Left ventricle myocardium superior (tissue), 1 donor: ENCODE data around the gene NCOA3. TPM values are rescaled to one million over a fixed set of nuclear protein-coding genes. Genes with fewer than 3 reads are reported as not detected.
"Not testable (repeated sequence)": the region's sequence is repeated elsewhere in the genome, so short reads cannot be mapped to it uniquely, and the experiment has no call there.

Experiments used
- ATAC-seq: fragments of 200-7000 bp; cut with Tn5 transposase; one replicate; pipeline ENCODE4 v1.9.1; 2020; ENCODE audit warnings: mild to moderate bottlenecking, moderate library complexity
- DNase-seq: peaks from one replicate; pipeline ENCODE4 v3.0.0-alpha.2; 2020
- intact Hi-C: fragments of 100-400 bp; cut with micrococcal nuclease; formaldehyde crosslinking; loops from one replicate; pipeline ENCODE4 v1.11.0; 2022
- total RNA-seq: library from RNA; stranded (reverse); fragmentation: NEBNext Ultra II Directional; extraction: Animal tissue kit (Norgen Biotek cat#: 25700); gene quantifications from one replicate; pipeline ENCODE4 v1.2.1, GENCODE V29; 2021
- donor health status: DM: no; HTN: yes; CAD: no; lungs with severe emphysema.

The NCOA3 gene
- total RNA-seq, 1 donor from 2014 or later = 23.3 TPM

DNA sequence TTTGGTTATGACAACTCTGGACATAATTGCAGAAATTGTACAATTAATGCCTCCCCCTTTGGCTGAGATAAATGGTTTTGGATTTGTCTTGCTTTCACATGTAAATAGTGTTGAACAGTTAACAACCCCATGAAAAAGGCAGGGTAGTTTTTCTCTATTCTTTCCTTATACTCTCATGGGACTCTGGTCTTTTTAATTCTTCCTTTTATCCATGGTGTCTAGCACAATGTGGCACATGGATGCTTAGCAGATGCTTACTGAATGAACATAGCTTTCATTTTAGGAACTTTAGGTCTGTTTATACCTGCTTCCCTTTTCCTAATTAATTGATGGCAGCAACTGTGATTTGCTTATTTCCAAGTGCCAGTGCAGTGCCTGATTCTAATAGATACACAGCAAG lies 75.6 kb downstream of the NCOA3 start:
- intact Hi-C loops = loop anchor here (10.0 kb wide), 1 partner anchor 73 kb away; the partner anchor contains the start of gene NCOA3
- ATAC-seq (no peak), DNase-seq (no peak)

DNA sequence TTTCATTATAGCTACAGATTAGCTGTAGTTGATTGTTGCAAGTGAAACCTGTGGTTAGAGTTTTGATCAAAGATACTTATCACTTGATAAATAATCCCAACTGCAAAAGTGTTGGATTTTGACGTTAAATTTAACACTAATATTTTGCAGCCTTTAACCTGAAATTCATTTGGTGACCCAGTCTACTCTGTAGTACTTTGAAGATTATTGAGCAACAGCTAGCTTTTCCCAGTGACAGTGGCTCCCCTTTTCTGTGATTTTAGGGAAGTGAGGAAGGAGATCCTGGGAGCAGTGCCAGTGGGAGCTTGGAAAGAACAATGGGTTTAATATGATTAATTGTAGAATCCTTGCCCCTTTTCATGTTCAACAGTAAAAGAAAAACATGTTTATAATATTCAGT lies 76.9 kb downstream of the NCOA3 start:
- no peak for DNase-seq
- no peak for ATAC-seq
- intact Hi-C loops = loop anchor here (10.0 kb wide), 1 partner anchor 74 kb away; the partner anchor contains the start of gene NCOA3

DNA sequence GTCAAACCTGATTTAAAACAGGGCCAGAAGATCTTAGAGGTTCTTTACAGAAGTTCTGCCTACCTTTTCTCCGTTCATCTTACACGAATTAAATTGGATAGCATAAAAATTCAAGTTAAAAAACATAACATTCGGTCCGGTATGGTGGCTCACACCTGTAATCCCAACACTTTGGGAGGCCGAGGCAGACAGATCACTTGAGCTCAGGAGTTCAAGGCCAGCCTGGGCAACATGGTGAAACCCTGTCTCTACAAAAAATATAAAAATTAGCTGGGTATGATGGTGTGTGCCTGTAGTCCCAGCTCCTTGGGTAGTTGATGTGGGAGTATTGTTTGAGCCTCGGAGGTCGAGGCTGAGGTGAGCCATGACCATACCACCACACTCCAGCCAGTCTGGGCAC lies 79.0 kb downstream of the NCOA3 start:
- DNase-seq, ATAC-seq, intact Hi-C loops: not testable (repeated sequence)

DNA sequence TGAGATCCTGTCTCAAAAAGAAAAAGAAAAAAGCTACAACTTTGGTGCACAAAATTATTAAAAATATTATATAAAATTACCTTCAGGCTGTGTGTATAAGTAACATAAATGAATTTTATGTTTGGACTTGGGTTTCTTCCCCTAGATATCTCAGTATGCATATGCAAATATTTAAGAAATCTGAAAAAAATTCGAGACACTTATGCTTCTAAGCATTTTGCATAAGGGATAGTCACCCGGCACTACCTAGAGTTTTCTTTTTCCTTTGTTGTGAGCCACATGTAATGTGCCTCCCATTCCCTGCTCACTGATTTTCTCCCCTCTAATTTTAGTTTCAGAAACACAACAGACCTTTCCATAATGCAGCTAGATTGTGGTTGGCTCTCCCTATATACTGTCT lies 79.4 kb downstream of the NCOA3 start:
- DNase-seq (no peak), ATAC-seq (no peak)
- intact Hi-C loops = no loop called here

DNA sequence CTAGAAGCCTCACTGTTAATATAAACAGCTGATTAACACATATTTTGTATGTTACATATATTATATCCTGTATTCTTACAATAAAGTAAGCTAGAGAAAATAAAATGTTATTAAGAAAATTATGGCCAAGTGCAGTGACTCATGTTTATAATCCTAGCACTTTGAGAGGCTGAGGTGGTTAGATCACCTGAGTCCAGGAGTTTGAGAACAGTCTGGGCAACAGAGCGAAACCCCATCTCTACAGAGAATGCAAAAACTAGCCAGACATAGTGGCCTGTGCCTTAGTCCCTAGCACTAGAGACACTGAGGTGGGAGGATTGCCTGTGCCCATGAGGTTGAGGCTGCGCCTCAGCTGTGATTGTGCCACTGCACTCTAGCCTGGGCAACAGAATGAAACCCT lies 81.9 kb downstream of the NCOA3 start:
- intact Hi-C loops = no loop called here
- DNase-seq (no peak), ATAC-seq (no peak)

DNA sequence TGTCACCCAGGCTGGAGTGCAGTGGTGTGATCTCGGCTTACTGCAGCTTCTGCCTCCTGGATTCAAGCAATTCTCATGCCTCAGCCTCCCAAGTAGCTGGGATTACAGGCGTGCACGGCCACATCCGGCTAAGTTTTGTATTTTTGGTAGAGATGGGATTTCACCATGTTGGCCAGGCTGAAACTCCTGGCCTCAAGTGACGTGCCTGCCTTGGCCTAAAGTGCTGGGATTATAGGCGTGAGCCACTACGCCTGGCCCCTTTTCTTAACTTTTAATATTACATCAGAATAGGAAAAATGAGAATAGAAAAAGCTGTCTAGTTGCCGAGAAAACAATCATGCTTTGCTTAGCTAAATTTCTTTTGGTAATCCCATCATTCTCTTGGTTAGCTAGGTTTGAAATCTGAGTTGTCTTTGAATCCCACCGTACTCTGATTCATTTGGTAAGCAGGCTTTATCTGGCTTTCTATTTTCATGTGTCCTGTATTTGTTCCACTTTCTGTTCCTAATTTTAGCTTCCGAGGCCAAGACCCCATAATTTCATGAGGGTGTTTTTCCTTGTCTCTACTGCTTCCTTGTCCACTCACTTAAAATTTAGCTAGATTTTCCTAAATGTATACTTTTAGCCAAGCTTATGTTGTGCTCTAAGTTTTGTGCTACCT lies 83.5 kb downstream of the NCOA3 start:
- DNase-seq (no peak), ATAC-seq (peak; percentile 50)
- intact Hi-C loops = no loop called here

DNA sequence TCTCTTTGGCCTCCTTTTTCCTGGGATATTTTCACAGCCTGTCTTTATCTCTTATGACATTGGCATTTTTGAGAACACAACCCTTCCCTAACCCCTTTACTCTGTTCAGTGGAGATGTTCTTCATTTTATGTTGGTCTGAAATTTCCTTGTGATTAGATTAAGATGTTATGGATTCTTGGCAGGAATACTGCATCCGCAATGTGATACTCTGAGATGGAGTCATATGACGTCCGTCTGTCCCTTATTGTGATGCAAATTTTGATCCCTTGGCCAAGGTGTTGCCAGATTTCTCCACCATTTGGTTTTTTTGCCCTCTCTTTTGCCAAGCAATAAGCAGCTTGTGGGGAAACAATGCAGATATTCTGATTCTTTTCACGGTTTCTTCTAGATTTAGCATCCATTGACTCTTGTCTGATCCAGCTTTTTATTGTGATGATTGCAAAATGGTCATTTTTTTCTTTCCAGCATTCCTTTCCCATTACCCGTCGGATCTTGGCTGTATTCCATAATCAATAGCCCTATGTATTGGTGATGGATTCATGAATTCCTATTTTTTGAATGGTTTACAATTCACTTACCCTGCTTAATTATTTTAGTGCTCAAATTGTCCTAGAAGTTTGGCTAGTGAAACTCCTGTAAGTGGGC lies 85.1 kb downstream of the NCOA3 start:
- DNase-seq (no peak), ATAC-seq (no peak)
- intact Hi-C loops = no loop called here

DNA sequence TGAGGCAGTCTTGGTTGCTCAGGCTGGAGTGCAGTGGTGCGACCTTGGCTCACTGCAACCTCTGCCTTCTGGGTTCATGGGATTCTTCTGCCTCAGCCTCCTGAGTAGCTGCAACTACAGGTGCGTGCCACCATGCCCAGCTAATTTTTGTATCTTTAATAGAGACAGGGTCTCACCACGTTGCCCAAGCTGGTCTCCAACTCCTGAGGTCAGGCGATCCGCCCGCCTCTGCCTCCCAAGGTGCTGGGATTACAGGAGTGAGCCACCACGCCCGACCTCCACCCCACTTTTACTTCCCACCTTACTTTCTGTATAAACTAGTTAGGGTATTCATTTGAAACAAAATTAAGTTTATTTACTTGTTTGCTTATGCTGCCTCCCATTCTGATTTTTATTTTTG lies 86.5 kb downstream of the NCOA3 start:
- ATAC-seq (no peak), DNase-seq (no peak)
- intact Hi-C loops = no loop called here

DNA sequence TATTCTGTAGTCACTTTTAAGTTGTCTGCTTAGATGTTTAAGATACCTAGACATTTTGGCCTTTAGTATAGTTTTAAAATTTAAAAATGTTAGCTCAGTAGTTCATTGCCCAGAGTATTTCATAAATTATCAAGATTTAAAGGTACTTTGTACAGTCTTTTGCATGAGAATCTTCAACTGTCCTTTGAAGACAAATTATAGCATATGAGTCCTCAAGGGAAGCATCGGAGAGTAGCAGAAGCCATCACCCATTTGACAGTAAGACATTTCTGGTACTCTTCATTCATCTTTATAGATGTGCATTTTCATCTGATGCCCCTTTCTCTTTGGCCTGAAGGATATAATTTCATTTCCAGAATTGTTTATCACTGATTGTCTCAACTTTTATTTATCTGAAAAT lies 89.5 kb downstream of the NCOA3 start:
- intact Hi-C loops = no loop called here
- no peak for ATAC-seq

DNA sequence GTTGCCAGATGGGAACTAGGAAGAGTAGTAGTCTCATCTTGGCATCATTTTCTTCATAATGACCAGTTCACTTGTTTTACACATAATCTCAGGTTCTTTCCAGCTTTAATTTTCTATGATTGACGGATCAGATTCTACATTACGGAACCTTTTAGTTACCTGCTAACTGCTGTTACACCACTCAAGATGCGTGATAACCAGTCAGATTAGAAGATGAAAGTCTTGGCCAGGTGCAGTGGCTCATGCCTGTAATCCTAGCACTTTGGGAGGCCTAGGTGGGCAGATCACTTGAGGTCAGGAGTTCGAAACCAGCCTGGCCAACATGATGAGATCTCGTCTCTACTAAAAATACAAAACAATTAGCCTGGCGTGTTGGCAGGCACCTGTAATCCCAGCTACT lies 92.5 kb downstream of the NCOA3 start:
- DNase-seq = no peak
- ATAC-seq = no peak
- intact Hi-C loops = no loop called here

More for the DNA sequence above, 89.5 kb downstream of the NCOA3 start:
- no peak for DNase-seq

DNA sequence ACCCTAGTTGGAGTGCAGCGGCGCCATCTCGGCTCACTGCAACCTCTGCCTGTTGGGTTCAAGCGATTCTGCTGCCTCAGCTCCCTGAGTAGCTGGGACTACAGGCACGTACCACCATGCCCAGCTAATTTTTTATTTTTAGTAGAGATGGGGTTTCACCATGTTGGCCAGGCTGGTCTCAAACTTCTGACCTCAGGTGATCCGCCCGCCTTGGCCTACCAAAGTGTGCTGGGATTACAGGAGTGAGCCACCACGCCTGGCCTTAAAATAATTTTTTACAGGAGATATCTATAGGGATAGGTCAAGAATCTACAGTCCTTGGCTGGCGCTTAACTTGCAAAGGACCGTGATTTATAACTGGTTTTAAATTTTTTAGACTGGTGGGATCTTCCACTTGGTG lies 93.5 kb downstream of the NCOA3 start:
- ATAC-seq, intact Hi-C loops: not testable (repeated sequence)

DNA sequence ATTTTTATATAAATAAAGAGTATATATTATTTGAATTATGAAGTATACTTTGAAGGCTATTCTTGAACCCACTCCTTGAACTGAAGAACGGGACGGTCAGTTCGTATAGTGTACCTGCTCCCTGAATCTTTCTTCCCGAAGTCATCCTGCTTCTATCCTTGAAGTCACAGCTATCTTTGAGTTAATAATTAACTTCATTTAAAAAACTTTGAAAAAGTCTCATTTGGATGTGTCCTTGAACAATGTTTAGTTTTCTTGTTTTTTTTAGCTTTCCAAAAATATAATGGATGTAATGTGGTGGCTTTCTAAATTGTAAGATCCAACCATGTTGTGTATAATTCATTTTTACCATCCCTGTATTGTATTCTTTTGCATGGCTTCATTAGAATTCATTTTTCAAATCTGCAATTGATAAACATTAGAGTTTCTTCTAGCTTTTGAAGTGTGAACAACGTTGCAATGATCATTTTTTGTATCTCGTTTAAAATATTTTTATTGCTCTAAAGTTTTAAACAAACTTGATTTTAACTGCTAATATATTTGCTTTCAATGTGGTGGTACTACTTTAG lies 94.4 kb downstream of the NCOA3 start:
- ATAC-seq (no peak), DNase-seq (no peak)
- intact Hi-C loops = no loop called here

More for the DNA sequence above, 93.5 kb downstream of the NCOA3 start:
- DNase-seq = not testable (repeated sequence)

DNA sequence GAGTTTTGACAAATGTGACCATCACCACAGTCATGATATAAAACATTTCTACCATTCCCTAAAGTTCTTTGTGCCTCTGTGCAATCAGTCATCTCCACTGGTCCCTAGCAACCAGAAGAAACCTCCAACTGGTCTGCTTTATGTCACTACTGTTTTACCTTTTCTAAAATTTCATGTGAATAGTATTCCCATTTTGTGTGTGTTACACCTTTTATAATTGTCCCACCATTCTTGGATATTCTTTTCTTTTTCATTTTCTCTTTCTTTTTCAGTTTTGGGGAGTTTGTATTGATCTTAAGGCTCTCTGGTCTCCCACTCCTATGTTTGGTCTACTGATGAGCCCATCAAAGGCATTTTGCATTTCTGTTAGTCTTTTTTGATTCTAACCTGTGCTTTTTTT lies 95.4 kb downstream of the NCOA3 start:
- DNase-seq (no peak), ATAC-seq (no peak)
- intact Hi-C loops = no loop called here

DNA sequence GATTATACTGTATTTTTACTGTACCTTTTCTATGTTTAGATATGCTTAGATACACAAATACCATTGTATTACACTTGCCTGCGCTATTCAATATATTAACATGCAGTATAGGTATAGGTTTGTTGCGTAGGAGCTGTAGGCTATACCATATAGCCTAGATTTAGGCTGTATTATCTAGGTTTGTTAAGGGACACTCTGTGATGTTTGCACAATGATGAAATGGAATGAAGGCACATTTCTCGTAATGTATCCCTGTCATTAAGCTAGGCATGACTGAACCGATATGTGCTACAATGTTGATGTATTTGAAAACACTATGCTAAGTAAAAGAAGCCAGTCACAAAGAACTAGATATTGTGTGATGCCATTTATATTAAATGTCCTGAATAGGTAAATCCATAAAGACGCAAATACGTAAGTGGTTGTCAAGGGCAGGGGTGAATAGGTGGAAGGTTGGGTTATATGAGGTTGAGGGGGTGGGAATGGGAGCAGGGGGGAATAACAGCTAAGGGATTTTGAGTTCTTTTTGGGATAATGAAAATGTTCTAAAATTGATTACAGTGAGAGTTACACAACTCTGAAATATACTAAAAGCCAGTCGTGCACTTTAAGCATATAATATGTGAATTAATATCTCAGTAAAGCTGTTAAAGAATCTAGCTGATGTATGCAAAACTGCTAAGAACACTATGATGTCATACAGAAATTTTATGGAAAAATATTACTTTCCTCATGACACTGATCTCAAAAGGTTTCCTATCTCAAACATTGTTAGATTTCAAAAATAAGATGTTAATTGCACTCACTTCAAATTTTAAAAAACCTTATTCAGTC lies 97.4 kb downstream of the NCOA3 start:
- DNase-seq (no peak), ATAC-seq (no peak)
- intact Hi-C loops = no loop called here

DNA sequence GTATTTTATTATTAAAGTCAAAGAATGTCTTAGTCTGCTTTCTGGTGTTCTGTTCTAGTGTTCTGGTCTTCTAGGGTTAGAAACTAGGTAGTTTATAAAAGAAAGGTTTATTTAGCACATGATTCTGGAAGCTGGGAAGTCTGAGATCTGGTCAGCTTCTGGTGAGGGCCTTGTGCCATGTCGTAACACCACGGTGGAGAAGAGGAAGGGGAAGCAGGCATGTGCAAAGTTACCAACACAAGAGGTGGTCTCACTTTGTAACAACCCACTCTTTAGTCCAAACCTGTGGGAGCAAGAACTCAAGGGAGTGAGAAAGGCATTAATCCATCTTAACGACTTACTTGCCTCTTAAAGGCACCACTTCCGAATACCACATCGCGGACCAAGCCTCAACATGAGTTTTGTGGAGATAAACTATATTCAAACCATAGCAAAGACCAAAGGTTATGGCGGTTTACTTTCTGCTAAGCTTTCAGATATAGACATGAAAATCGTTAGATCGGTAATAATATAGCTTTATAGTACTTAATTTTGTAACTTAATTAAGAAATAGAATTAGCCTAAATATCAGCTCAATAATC lies 99.4 kb downstream of the NCOA3 start:
- DNase-seq (no peak), ATAC-seq (no peak)
- intact Hi-C loops = no loop called here

DNA sequence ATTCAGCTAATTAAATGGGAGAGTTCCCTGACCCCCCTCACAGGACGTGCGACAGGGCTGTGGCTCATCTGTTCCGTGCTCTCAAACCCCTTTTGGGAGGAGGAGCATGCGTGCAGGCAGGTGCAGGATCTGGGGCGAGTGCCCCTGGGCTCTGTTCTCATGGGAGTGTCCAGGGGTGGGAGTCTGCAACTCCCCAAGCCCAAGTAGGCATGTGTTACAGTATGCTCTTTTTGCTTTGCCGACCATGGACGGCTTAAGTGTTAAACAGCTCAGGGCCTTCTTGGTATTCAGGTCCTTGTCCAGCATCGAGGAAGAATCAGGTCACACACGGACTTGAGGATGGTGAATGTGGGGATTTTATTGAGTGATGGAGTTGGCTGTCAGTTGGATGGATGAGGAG lies 101.6 kb downstream of the NCOA3 start:
- ATAC-seq = no peak
- no peak for DNase-seq
- intact Hi-C loops = no loop called here

DNA sequence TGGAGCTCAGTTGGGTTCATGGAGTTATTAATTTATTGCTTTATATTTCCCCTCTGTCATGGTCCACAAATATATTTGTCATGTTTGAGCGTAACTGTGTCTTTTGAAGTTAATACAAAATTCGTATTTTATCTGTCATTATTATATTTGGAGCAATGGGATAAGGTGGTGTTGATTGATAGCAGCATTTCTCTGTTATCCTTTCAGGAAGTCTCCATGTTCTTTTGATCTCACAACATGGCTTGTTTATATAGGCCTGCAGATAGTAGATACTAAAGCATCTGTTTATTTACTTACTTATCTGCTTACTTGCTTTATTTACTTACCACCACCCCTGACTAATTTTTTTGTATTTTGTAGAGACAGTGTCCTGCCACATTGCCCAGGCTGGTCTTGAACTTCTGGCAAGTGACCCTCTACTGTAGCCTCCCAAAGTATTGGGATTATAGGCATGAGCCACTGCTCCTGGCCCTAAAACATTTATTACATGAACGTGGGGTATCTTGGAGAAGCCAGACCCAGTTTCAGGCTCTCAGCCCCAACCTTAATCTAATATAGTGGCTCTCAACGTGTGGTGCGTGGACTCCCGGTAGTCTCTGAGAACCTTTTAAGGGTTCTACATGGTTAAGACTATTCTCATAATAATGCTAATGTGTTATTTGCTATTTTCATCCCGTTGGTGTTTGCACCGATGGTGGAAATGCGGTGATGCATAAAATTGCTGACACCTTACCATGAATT lies 104.2 kb downstream of the NCOA3 start:
- ATAC-seq (no peak), DNase-seq (no peak)
- intact Hi-C loops = no loop called here

DNA sequence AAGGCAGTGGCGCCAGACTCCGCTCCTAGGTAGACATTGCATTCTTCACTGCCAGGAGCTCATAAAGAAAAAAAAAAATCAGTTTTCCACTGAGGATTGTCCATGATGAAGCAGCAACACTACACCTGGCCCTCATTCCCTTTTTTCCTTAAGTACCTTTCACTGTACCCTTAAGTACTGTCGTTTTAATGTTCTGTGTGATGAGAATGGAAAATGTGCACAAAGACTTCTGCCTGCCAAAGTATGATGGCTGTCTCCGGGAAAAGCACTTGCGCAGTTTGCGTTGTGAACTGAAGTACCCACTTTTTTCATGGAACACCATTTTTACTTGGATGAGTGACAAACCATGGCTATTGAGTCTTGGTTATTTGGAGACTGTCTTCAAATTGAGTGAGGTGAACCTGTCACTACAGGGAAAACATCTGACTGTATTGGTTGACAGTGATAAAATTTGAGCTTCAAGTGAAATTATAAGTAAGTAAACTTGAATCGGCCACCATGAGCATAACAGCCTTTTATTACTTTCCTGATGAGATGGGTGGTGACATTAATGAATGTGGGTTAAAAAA lies 104.8 kb downstream of the NCOA3 start:
- intact Hi-C loops = no loop called here
- no peak for DNase-seq

More for the DNA sequence above, 104.8 kb downstream of the NCOA3 start:
- ATAC-seq = no peak
